ENCODE results near the gene KLHL3.

GRCh38 chr5:137679195-137679594 is 56.7 kb downstream of the KLHL3 start:
- no peak for TF ChIP-seq EZH2 (IDR thresholded peaks at IDR 0.05)
- TF ChIP-seq POLR2AphosphoS5 (IDR thresholded peaks at IDR 0.05; ENCODE audit: borderline replicate concordance, low read depth, low read length) = no peak
